Brain microvascular endothelial cell (primary cell): ENCODE results near the gene TRMT112.

Source experiments
- DNase-seq: peaks from one replicate; pipeline ENCODE4 v3.0.0-alpha.2; 2020
- H3K27ac ChIP-seq: fragments of 250-450 bp; sonication (Bioruptor Pico); 2 replicates; pipeline ENCODE4 v1.5.1; 2020; ENCODE audit warnings: mild to moderate bottlenecking, moderate library complexity
- H3K27me3 ChIP-seq: fragments of 250-450 bp; sonication (Bioruptor Pico); replicated peaks from 2 replicates; pipeline ENCODE4 v1.5.1; 2020; ENCODE audit warnings: mild to moderate bottlenecking
- H3K36me3 ChIP-seq: fragments of 250-450 bp; sonication (Bioruptor Pico); replicated peaks from 2 replicates; pipeline ENCODE4 v1.5.1; 2020; ENCODE audit warnings: mild to moderate bottlenecking
- H3K4me3 ChIP-seq: 2 replicates; pipeline ENCODE4 v1.5.1; 2011; ENCODE audit warnings: low read depth, mild to moderate bottlenecking, control low read depth, low read length, moderate library complexity
- in situ Hi-C: cut with HindIII; loops from 2 replicates; pipeline ENCODE4 v1.10.0; 2017; ENCODE audit warnings: low sequenced_read_pairs, low pct_ligation_motif_present
- TF ChIP-seq, protein P1 (sequence below): IDR thresholded peaks from 2 replicates; pipeline ENCODE4 v1.5.1; 2011; ENCODE audit warnings: low read depth, mild to moderate bottlenecking, moderate library complexity, low read length, control low read depth, inconsistent platforms; ENCODE audit errors: missing control alignments

TRMT112 gene

DNA sequence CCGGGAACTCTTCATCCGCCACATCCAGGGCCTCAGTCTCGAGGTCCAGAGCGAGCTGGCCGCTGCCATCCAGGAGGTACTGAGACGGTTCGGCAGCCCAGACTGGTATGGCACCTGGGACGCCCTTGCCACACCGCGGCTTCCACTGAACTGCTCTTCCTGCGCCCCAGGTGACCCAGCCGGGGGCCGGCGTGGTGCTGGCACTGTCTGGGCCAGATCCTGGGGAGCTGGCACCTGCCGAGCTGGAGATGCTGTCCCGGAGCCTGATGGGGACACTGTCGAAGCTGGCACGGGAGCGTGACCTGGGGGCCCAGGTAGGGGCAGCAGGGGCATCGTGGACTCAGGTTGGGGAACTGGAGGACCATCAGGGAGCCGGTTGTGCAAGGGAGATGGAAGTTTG, 24.1 kb upstream of the TRMT112 start:
- DNase-seq, result no peak
- H3K36me3 ChIP-seq, result no peaks in the 10 kb centered on the region
- TF ChIP-seq, protein P1, sequence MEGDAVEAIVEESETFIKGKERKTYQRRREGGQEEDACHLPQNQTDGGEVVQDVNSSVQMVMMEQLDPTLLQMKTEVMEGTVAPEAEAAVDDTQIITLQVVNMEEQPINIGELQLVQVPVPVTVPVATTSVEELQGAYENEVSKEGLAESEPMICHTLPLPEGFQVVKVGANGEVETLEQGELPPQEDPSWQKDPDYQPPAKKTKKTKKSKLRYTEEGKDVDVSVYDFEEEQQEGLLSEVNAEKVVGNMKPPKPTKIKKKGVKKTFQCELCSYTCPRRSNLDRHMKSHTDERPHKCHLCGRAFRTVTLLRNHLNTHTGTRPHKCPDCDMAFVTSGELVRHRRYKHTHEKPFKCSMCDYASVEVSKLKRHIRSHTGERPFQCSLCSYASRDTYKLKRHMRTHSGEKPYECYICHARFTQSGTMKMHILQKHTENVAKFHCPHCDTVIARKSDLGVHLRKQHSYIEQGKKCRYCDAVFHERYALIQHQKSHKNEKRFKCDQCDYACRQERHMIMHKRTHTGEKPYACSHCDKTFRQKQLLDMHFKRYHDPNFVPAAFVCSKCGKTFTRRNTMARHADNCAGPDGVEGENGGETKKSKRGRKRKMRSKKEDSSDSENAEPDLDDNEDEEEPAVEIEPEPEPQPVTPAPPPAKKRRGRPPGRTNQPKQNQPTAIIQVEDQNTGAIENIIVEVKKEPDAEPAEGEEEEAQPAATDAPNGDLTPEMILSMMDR, result no peak
- H3K4me3 ChIP-seq, result no peak overlapping the region
- H3K27ac ChIP-seq, result no peak overlapping the region
- H3K27me3 ChIP-seq, result no peaks in the 10 kb centered on the region
- in situ Hi-C loops, result no loop called here

DNA sequence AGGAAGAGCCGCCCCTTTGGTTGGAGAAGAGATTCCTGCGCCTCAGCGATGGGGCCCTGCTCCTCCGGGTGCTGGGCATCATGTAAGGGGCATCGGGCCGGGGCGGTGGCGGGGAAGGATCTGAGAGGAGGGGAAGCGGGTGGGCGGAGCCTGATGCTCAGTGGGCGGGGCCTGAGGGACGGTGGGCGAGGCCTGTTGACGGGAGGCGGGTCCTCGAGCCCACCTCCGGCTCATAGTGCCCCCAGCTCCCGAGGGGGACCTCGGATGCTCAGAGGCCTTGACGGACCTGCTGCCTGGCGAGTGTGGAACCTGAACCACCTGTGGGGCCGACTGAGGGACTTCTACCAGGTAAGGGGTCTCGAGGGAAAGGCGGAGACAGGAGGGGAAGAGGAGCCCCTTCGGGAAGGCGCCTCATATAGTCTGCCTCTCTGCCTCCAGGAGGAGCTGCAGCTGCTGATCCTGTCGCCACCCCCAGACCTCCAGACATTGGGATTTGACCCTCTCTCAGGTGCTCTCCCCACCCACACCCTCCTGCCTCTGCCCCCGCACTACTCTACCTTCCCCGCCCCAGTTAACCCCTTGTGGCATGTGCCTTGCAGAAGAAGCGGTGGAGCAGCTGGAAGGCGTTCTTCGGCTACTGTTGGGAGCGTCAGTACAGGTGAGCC, 23.4 kb upstream of the TRMT112 start:
- no peak for DNase-seq
- Histone ChIP-seq H3K4me3 (no peak overlapping the region), H3K36me3 (no peaks in the 10 kb centered on the region), H3K27me3 (no peaks in the 10 kb centered on the region), H3K27ac (no peak overlapping the region)
- in situ Hi-C loops, result no loop called here
- TF ChIP-seq, protein P1, result peak; percentile 32

DNA sequence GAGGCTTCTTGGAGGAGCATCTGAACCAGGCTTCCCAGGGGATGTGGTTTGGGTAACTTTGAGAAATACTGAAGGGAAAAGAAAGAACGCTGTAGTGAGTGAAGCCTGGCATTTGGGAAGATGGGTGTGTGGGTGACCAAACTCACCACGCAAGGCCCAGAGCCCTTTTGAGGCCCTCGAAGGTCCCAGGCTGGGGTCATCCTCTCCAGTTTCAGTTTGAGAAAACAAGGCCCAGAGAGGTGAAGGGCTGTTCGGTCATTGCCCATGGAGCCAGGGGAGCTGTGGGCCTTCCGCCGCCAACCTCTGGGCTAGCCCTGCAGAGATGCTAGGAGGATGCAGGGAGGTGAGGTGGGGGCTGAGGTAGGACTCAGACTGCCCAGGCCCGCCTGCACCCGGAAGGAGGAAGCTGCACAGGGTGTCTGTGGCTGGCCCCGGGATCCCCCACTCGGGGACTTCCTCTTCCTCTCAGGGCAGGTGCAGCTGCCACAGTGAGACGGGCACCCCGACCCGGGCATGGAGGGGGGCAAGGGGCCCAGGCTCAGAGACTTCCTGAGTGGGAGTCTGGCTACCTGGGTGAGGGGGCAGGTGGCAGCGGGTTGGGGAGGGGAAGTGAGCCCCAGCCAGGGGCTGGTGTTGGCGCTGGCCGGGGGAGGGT, 22.5 kb upstream of the TRMT112 start, which contains the start of gene CCDC88B:
CCDC88B (plus strand) TSS at position 451 of the 655 bp plus-strand sequence; CDS start at position 514, 63 bp downstream.
- in situ Hi-C loops, result no loop called here
- no peak for DNase-seq
- TF ChIP-seq, protein P1, result no peak
- Histone ChIP-seq H3K4me3 (no peak within 1 kb of the TSS), H3K36me3 (no peaks in the 10 kb centered on the region), H3K27ac (no peak within 1 kb of the TSS), H3K27me3 (no peaks in the 10 kb centered on the region)

DNA sequence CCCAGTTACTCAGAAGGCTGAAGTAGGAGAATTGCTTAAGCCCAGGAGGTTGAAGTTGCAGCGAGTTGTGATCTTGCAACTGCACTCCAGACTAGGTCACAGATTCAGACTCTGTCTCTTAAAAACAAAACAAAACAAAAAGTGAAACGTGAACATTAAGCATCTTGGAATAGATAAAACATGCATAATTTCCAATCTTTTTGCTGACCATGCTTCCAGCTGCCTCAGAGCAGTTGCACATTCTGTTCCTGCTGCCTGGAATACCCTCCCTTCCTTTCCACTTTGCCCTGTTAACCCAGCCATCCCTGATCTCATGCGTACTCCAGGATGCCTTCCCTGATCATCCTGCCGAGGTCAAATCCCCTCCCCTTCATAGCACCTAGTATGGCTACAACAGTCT, 21.9 kb upstream of the TRMT112 start:
- Histone ChIP-seq H3K4me3 (no peak overlapping the region), H3K27me3 (no peaks in the 10 kb centered on the region), H3K36me3 (no peaks in the 10 kb centered on the region), H3K27ac (no peak overlapping the region)
- TF ChIP-seq, protein P1, result no peak
- DNase-seq, result no peak
- in situ Hi-C loops, result no loop called here

DNA sequence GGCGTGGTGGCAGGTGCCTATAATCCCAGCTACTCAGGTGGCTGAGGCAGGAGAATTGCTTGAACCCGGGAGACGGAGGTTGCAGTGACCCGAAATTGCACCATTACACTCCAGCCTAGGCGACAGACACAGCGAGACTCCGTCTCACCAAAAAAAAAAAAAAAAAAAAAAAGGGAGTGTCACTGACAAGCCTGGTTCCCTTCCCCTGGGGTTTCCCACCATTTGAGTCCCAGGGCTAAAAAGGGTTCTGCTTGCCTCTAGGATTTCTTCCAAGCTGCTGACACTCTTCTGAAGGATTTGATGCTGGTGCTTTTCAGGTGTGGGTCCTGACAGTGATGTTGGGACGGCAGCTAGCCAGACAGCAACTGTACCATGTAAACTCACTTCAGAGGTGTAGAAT, 21.4 kb upstream of the TRMT112 start:
- DNase-seq, result no peak
- no peaks in the 10 kb centered on the region for H3K36me3 ChIP-seq
- TF ChIP-seq, protein P1, result no peak
- H3K27ac ChIP-seq, result no peak overlapping the region
- no peaks in the 10 kb centered on the region for H3K27me3 ChIP-seq
- no peak overlapping the region for H3K4me3 ChIP-seq
- in situ Hi-C loops, result no loop called here
